Left renal pelvis (tissue), 4 donors: Measurements from ENCODE around the gene ARSI. TPM values are rescaled to one million over a fixed set of nuclear protein-coding genes. Genes with fewer than 3 reads are reported as not detected.

ENCODE experiments used
- DNase-seq, 4 donors: peaks; one replicate each; pipeline ENCODE4 v3.0.0-alpha.2; 2013; ENCODE audit warnings: low read depth in 4 of 4, low spot score in 3 of 4
- polyA plus RNA-seq, 4 donors: library from polyadenylated mRNA; unstranded; fragments of 120-200 nt; gene quantifications; one replicate each; pipeline ENCODE4 v1.2.1, GENCODE V29; 2013; ENCODE audit not compliant: insufficient read length in 4 of 4

Gene ARSI
- polyA plus RNA-seq, 4 donors, result 2.2 to 8.7 (median 3.0) TPM

- DNase-seq, result no peak
Measured at GRCh38 chr5:150272531-150272930, 30.2 kb downstream of the ARSI start.

- DNase-seq, result no peak
Measured at GRCh38 chr5:150271923-150272322, 30.8 kb downstream of the ARSI start.

- DNase-seq, result no peak
Measured at GRCh38 chr5:150271296-150271692, 31.4 kb downstream of the ARSI start.

GRCh38 chr5:150270541-150271295, 32.0 kb downstream of the ARSI start:
- no peak for DNase-seq

- DNase-seq, result no peak
Measured at GRCh38 chr5:150266871-150267291, 35.8 kb downstream of the ARSI start.

- DNase-seq, result no peak
Measured at GRCh38 chr5:150265870-150266383, 36.8 kb downstream of the ARSI start.

GRCh38 chr5:150264667-150265603, 37.8 kb downstream of the ARSI start:
- no peak for DNase-seq

- DNase-seq, result no peak
Measured at GRCh38 chr5:150263801-150264621, 38.7 kb downstream of the ARSI start.

- DNase-seq, result no peak
Measured at GRCh38 chr5:150263375-150263775, 39.3 kb downstream of the ARSI start.

- DNase-seq, result no peak
Measured at GRCh38 chr5:150262502-150262901, 40.2 kb downstream of the ARSI start.

GRCh38 chr5:150261231-150261630, 41.5 kb downstream of the ARSI start:
- DNase-seq, result no peak

GRCh38 chr5:150258130-150258529, 44.6 kb downstream of the ARSI start:
- DNase-seq, result no peak

- no peak for DNase-seq
Measured at GRCh38 chr5:150257424-150257823, 45.3 kb downstream of the ARSI start.

- no peak for DNase-seq
Measured at GRCh38 chr5:150256410-150257064, 46.2 kb downstream of the ARSI start.

- DNase-seq, result no peak
Measured at GRCh38 chr5:150255659-150256409, 46.9 kb downstream of the ARSI start.

GRCh38 chr5:150254774-150255173, 47.9 kb downstream of the ARSI start:
- no peak for DNase-seq

GRCh38 chr5:150254363-150254762, 48.3 kb downstream of the ARSI start:
- no peak for DNase-seq

GRCh38 chr5:150253416-150254208, 49.1 kb downstream of the ARSI start:
- DNase-seq, result no peak

- DNase-seq, result no peak
Measured at GRCh38 chr5:150252489-150252888, 50.2 kb downstream of the ARSI start.
